ENCODE data around the gene SLC5A4. TPM values are rescaled to one million over a fixed set of nuclear protein-coding genes. Genes with fewer than 3 reads are reported as not detected.
A peak's percentile ranks its signal among the peaks of the same experiment; 100 is the strongest.

The SLC5A4 gene
- total and polyA plus RNA-seq, 2 donors (not counting 1 experiment from before 2014, with no cell fraction given), result not detected

DNA sequence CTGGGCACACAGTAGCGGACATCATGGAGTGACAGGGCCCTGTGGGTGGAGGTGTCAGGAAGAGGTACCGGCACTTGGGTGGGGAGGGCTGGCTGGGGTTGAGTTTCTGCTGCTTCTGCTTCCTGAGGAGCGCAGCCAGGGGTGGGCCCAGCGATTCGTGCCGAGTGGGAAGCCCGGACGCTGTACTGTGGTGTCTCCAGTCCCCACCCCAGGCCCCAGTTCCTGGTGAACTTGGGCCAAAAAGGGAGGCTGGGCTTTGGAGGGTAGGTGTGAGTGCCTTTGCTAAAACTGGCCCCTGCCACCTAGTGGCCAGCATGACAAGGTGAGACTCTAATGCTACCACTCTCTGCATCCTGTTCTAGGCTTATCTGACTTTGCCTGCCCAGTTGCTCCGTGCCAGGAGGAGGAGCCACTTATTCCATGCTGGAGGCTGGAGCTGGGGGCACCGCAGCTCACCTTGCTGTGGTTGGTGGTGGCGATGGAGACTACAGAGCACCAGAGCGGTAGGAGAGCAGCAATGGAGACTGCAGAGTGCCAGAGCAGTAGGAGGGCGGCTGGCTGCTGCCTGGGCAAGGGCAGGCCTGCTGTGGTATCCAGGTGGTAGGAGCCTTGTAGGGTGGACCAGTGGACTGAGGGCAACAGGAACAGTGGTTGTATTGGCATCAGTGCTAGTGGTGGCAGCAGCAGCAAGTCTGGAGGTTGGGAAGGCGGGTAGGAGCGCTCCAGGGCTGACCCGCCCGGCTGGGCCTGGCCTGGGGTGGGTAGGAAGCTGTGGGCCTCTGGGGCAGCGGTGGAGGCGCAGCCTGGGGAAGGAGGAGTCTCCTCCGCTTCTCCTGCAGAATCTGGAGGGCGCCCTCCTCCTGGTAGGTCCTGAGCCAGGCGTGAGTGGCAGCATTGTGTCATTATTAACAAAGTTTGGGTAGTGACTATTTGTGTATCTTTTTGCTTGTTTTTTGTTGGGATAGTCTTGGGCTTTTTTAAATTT lies 48.1 kb downstream of the SLC5A4 start:
- no peak overlapping the region for H3K27ac Mint-ChIP-seq

More for the DNA sequence above, 48.1 kb downstream of the SLC5A4 start:
- Histone ChIP-seq H3K36me3 (replicated peaks in 1 of 2; ENCODE audit: control extremely low read depth in 1 of 2, control insufficient read depth in 1 of 2, extremely low read depth in 1 of 2, insufficient read depth in 2 of 2, low read length in 1 of 2) (no peaks in the 10 kb centered on the region), H3K79me2 (ENCODE audit: control insufficient read depth, insufficient read depth, low read length) (no peaks in the 10 kb centered on the region), H3K27ac (ENCODE audit: low read length in 2 of 2) (no peak overlapping the region), H4K20me1 (ENCODE audit: control insufficient read depth, insufficient read depth, low read length, poor library complexity, severe bottlenecking) (no peaks in the 10 kb centered on the region), H3K9me3 (ENCODE audit: control extremely low read depth in 1 of 3, control insufficient read depth in 2 of 3, insufficient read depth in 1 of 3, low read length in 2 of 3) (peaks cover 0 to 3% (median 0%) of the 10 kb centered on the region in 3 donors), H3K4me1 (ENCODE audit: control insufficient read depth in 2 of 2, insufficient read depth in 2 of 2, low read length in 2 of 2) (peaks cover 6 to 8% of the 10 kb centered on the region in 2 donors), H3K4me3 (ENCODE audit: control extremely low read depth in 1 of 5, extremely low read depth in 1 of 5, insufficient read depth in 1 of 5, low read depth in 2 of 5, low read length in 4 of 5) (no peak overlapping the region), H3K27me3 (replicated peaks in 1 of 4; ENCODE audit: control extremely low read depth in 1 of 4, control insufficient read depth in 3 of 4, insufficient read depth in 4 of 4, low read length in 3 of 4) (peaks cover 0 to 22% (median 4%) of the 10 kb centered on the region in 4 experiments), H3K4me2 (replicated peaks; ENCODE audit: low read depth, low read length, poor library complexity, severe bottlenecking) (no peak overlapping the region), H3K9ac (ENCODE audit: low read length) (no peak overlapping the region), H2AFZ (ENCODE audit: insufficient read depth, low read depth, low read length, poor library complexity, severe bottlenecking) (peak overlapping the region; percentile 22)
- intact Hi-C loops (cut with micrococcal nuclease), result loop anchor here (1.0 to 2.0 kb wide), 3 partner anchors 104 to 266 kb away; no protein-coding TSS in a partner anchor
- ChIA-PET CTCF (interaction anchor here (1.1 to 1.6 kb wide), 2 partner anchors 12 to 103 kb away, joined by 3 read pairs; no protein-coding TSS in a partner anchor), POLR2A (no interaction called here)
- DNase-seq (peak; percentile 45), ATAC-seq (ENCODE audit: low read depth) (peak; percentile 45)
- 52% methylated on average over 20 of the region's 22 CpGs for WGBS (ENCODE audit: insufficient coverage)
- TF ChIP-seq EZH2 (IDR thresholded peaks at IDR 0.05; ENCODE audit: borderline replicate concordance, insufficient read depth, low read depth, low read length, poor library complexity, severe bottlenecking), result no peak
- TF ChIP-seq, protein P1, sequence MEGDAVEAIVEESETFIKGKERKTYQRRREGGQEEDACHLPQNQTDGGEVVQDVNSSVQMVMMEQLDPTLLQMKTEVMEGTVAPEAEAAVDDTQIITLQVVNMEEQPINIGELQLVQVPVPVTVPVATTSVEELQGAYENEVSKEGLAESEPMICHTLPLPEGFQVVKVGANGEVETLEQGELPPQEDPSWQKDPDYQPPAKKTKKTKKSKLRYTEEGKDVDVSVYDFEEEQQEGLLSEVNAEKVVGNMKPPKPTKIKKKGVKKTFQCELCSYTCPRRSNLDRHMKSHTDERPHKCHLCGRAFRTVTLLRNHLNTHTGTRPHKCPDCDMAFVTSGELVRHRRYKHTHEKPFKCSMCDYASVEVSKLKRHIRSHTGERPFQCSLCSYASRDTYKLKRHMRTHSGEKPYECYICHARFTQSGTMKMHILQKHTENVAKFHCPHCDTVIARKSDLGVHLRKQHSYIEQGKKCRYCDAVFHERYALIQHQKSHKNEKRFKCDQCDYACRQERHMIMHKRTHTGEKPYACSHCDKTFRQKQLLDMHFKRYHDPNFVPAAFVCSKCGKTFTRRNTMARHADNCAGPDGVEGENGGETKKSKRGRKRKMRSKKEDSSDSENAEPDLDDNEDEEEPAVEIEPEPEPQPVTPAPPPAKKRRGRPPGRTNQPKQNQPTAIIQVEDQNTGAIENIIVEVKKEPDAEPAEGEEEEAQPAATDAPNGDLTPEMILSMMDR (IDR thresholded peaks at IDR 0.05), result peak; percentile 61
- H3K4me3 Mint-ChIP-seq, result no peak overlapping the region
- H3K4me1 Mint-ChIP-seq, result peaks cover 4% of the 10 kb centered on the region
- no peaks in the 10 kb centered on the region for H3K9me3 Mint-ChIP-seq (ENCODE audit: insufficient read depth)
- peaks cover 24% of the 10 kb centered on the region for H3K27me3 Mint-ChIP-seq

Data from B cell (primary cell).